ENCODE results near the gene POMZP3.
"Not testable (repeated sequence)": the region's sequence is repeated elsewhere in the genome, so short reads cannot be mapped to it uniquely, and the experiment has no call there.

Gene POMZP3

GRCh38 chr7:76567753-76568152, 59.3 kb downstream of the POMZP3 start:
- not testable (repeated sequence) for H3K9ac ChIP-seq (ENCODE audit: low read length); H3K9me2 ChIP-seq (replicated peaks; ENCODE audit: insufficient read depth, low read length); H3K9me3 ChIP-seq (ENCODE audit: insufficient read depth, low read length); H3K27ac ChIP-seq (ENCODE audit: low read depth, low read length); H3K27me3 ChIP-seq (ENCODE audit: low read length); H3K4me3 ChIP-seq (ENCODE audit: insufficient read depth, low read length, poor library complexity, severe bottlenecking); H4K20me1 ChIP-seq (ENCODE audit: low read depth, low read length); H3K4me2 ChIP-seq (ENCODE audit: low read depth, low read length, poor library complexity, severe bottlenecking); H3K36me3 ChIP-seq (ENCODE audit: low read length); H2AFZ ChIP-seq (ENCODE audit: low read depth, low read length, severe bottlenecking); H3F3A ChIP-seq (ENCODE audit: insufficient read depth)
- peaks cover 25% of the 10 kb centered on the region for H3K79me2 ChIP-seq (ENCODE audit: insufficient read depth, low read length)

GRCh38 chr7:76567311-76567710, 59.8 kb downstream of the POMZP3 start:
- not testable (repeated sequence) for H4K20me1 ChIP-seq (ENCODE audit: low read depth, low read length); H3K36me3 ChIP-seq (ENCODE audit: low read length); H3K9ac ChIP-seq (ENCODE audit: low read length); H3F3A ChIP-seq (ENCODE audit: insufficient read depth); H2AFZ ChIP-seq (ENCODE audit: low read depth, low read length, severe bottlenecking); H3K4me2 ChIP-seq (ENCODE audit: low read depth, low read length, poor library complexity, severe bottlenecking); H3K27me3 ChIP-seq (ENCODE audit: low read length); H3K9me3 ChIP-seq (ENCODE audit: insufficient read depth, low read length); H3K4me3 ChIP-seq (ENCODE audit: insufficient read depth, low read length, poor library complexity, severe bottlenecking); H3K27ac ChIP-seq (ENCODE audit: low read depth, low read length); H3K9me2 ChIP-seq (replicated peaks; ENCODE audit: insufficient read depth, low read length)
- peaks cover 23% of the 10 kb centered on the region for H3K79me2 ChIP-seq (ENCODE audit: insufficient read depth, low read length)

GRCh38 chr7:76565001-76565400, 62.1 kb downstream of the POMZP3 start:
- H3K79me2 ChIP-seq (ENCODE audit: insufficient read depth, low read length): peaks cover 27% of the 10 kb centered on the region
- H3K27me3 ChIP-seq (ENCODE audit: low read length); H3K4me3 ChIP-seq (ENCODE audit: insufficient read depth, low read length, poor library complexity, severe bottlenecking); H3K9me3 ChIP-seq (ENCODE audit: insufficient read depth, low read length); H3K4me2 ChIP-seq (ENCODE audit: low read depth, low read length, poor library complexity, severe bottlenecking); H3K9me2 ChIP-seq (replicated peaks; ENCODE audit: insufficient read depth, low read length); H3K27ac ChIP-seq (ENCODE audit: low read depth, low read length); H3K9ac ChIP-seq (ENCODE audit: low read length); H4K20me1 ChIP-seq (ENCODE audit: low read depth, low read length); H3F3A ChIP-seq (ENCODE audit: insufficient read depth); H3K36me3 ChIP-seq (ENCODE audit: low read length); H2AFZ ChIP-seq (ENCODE audit: low read depth, low read length, severe bottlenecking): not testable (repeated sequence)

- H3K4me3 ChIP-seq (ENCODE audit: insufficient read depth, low read length, poor library complexity, severe bottlenecking); H3K9ac ChIP-seq (ENCODE audit: low read length); H3K36me3 ChIP-seq (ENCODE audit: low read length); H3K27ac ChIP-seq (ENCODE audit: low read depth, low read length); H3K4me2 ChIP-seq (ENCODE audit: low read depth, low read length, poor library complexity, severe bottlenecking); H3K9me3 ChIP-seq (ENCODE audit: insufficient read depth, low read length); H4K20me1 ChIP-seq (ENCODE audit: low read depth, low read length); H3K27me3 ChIP-seq (ENCODE audit: low read length); H3K9me2 ChIP-seq (replicated peaks; ENCODE audit: insufficient read depth, low read length); H2AFZ ChIP-seq (ENCODE audit: low read depth, low read length, severe bottlenecking); H3F3A ChIP-seq (ENCODE audit: insufficient read depth): not testable (repeated sequence)
- peaks cover 16% of the 10 kb centered on the region; the same call in 1 of the 2 replicates for H3K79me2 ChIP-seq (ENCODE audit: insufficient read depth, low read length)
These were observed 65.7 kb downstream of the POMZP3 start for GRCh38 chr7:76561342-76561741.

GRCh38 chr7:76560157-76560556, 66.9 kb downstream of the POMZP3 start:
- not testable (repeated sequence) for H3K4me2 ChIP-seq (ENCODE audit: low read depth, low read length, poor library complexity, severe bottlenecking); H2AFZ ChIP-seq (ENCODE audit: low read depth, low read length, severe bottlenecking); H3F3A ChIP-seq (ENCODE audit: insufficient read depth); H3K27ac ChIP-seq (ENCODE audit: low read depth, low read length); H3K4me3 ChIP-seq (ENCODE audit: insufficient read depth, low read length, poor library complexity, severe bottlenecking); H3K27me3 ChIP-seq (ENCODE audit: low read length); H3K9ac ChIP-seq (ENCODE audit: low read length); H3K36me3 ChIP-seq (ENCODE audit: low read length); H4K20me1 ChIP-seq (ENCODE audit: low read depth, low read length); H3K9me3 ChIP-seq (ENCODE audit: insufficient read depth, low read length); H3K9me2 ChIP-seq (replicated peaks; ENCODE audit: insufficient read depth, low read length)
- H3K79me2 ChIP-seq (ENCODE audit: insufficient read depth, low read length): peaks cover 22% of the 10 kb centered on the region; the same call in 1 of the 2 replicates

All from SU-DHL-6 (cell line).